Small intestine (tissue), 16 donors: ENCODE results near the gene ASB12. TPM values are rescaled to one million over a fixed set of nuclear protein-coding genes. Genes with fewer than 3 reads are reported as not detected.
"Not testable (repeated sequence)": the region's sequence is repeated elsewhere in the genome, so short reads cannot be mapped to it uniquely, and the experiment has no call there.

Source experiments
- DNase-seq, 2 donors: peaks; one replicate each; pipeline versions ENCODE4 v3.0.0 to v3.0.0-alpha.2; 2013
- FAIRE-seq: peaks from 2 replicates; lab custom pipeline; 2012; peaks lifted over from hg19 to GRCh38; lab: Jason Lieb, UNC
- H3K27ac ChIP-seq, 3 donors: one replicate each; pipeline ENCODE4 v1.5.1; 2013; ENCODE audit warnings: low read length in 2 of 3, mild to moderate bottlenecking in 2 of 3, control low read depth in 1 of 3, inconsistent platforms in 1 of 3, low read depth in 1 of 3, moderate library complexity in 1 of 3
- H3K27me3 ChIP-seq, 3 donors: one replicate each; pipeline ENCODE4 v1.6.1; 2013; ENCODE audit warnings: low read length in 3 of 3, inconsistent platforms in 1 of 3; ENCODE audit not compliant: control insufficient read depth in 3 of 3, insufficient read depth in 3 of 3
- H3K36me3 ChIP-seq, 3 donors: one replicate each; pipeline ENCODE4 v1.6.1; 2013; ENCODE audit warnings: low read length in 3 of 3, inconsistent platforms in 1 of 3, low read depth in 1 of 3, mild to moderate bottlenecking in 1 of 3, moderate library complexity in 1 of 3; ENCODE audit not compliant: control insufficient read depth in 3 of 3, insufficient read depth in 2 of 3
- H3K4me1 ChIP-seq, 3 donors: one replicate each; pipeline ENCODE4 v1.6.1; 2013; ENCODE audit warnings: low read length in 2 of 3, inconsistent platforms in 1 of 3, low read depth in 1 of 3, mild to moderate bottlenecking in 1 of 3, moderate library complexity in 1 of 3; ENCODE audit not compliant: control insufficient read depth in 3 of 3, insufficient read depth in 2 of 3
- H3K4me3 ChIP-seq, 3 donors: one replicate each; pipeline ENCODE4 v1.5.1; 2013; ENCODE audit warnings: low read length in 3 of 3, control low read depth in 1 of 3, inconsistent platforms in 1 of 3, low read depth in 1 of 3, mild to moderate bottlenecking in 1 of 3, moderate library complexity in 1 of 3
- H3K9me3 ChIP-seq, 2 donors: one replicate each; pipeline ENCODE4 v1.6.1; 2013; ENCODE audit warnings: low read depth in 1 of 2, low read length in 1 of 2; ENCODE audit not compliant: control insufficient read depth in 2 of 2, insufficient read depth in 1 of 2
- WGBS, 3 donors: extraction: QIAGEN DNeasy Blood & Tissue Kit; methylation state at CpG; one replicate each; pipeline ENCODE4 v1.1.7; 2013; 5-methylcytosine and 5-hydroxymethylcytosine counted together
- long read RNA-seq, 10 donors: transcript quantifications; one replicate each; lab custom pipeline, GENCODE V29; 2026
- polyA plus RNA-seq, 4 donors: library from polyadenylated mRNA; stranded (reverse) in 3 of 4; unstranded in 1 of 4; fragments of 200-250 nt in 3 of 4; fragments of 120-200 nt in 1 of 4; gene quantifications; one replicate each; pipeline versions ENCODE4 v1.2.1 to v1.2.3, GENCODE V29; 2013
- donor health status: healthy with polysubstance abuse.
- donor health status: control.
- donor health status: control.
- donor health status: Bipolar disorder and iron deficiency.
- donor health status: healthy.

ASB12 gene
- polyA plus RNA-seq, result under 1 TPM in 2 of 4 donors, not detected in 2; 0.18 to 0.53 TPM
- long read RNA-seq, donor 1, result 0 reads
- long read RNA-seq, donor 2, result 0 reads
- long read RNA-seq, donor 3, result 0 reads
- long read RNA-seq, donor 4, result 0 reads
- long read RNA-seq, donor 5, result 0 reads
- long read RNA-seq, donor 6, result 0 reads
- long read RNA-seq, donor 7, result 0 reads
- long read RNA-seq, donor 8, result 0 reads
- long read RNA-seq, donor 9, result 0 reads
- long read RNA-seq, donor 10, result 0 reads

- Histone ChIP-seq H3K27me3 (no peaks in the 10 kb centered on the region), H3K27ac (no peak within 1 kb of the TSS), H3K4me3 (no peak within 1 kb of the TSS), H3K36me3 (no peaks in the 10 kb centered on the region), H3K9me3 (no peaks in the 10 kb centered on the region), H3K4me1 (no peaks in the 10 kb centered on the region)
- WGBS, 3 donors, result 75 to 84% (median 84%) methylated on average over 16 to 17 of the region's 17 CpGs
- FAIRE-seq (no peak), DNase-seq (no peak)
Observed at GRCh38 chrX:64230123-64230970, at the start of gene ASB12. Gene ASB12 (minus strand): TSS chrX:64230607. CDS start chrX:64225650, 4,957 bp downstream.

DNA sequence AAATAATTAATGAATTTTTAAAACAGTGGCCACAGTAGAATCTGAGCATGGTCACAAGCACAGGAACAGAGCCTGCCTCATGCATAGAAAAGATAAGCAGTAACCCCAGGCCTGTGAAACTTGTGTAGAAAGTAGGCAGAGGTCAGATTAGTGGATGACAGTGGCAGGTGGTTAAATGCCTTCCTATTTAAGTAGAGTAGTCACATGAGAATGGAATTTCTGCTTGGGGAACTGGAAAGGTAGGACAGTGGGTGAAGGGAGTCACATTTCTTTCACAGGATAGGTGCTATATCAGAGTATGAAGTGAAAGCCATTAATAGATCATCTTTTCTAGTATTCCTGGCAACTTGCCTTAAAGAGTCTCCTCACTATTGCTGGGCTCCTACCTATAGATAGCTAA lies 34.9 kb upstream of the ASB12 start:
- Histone ChIP-seq H3K36me3 (peaks cover 0 to 2% (median 0%) of the 10 kb centered on the region in 3 donors), H3K4me3 (no peak overlapping the region), H3K4me1 (no peaks in the 10 kb centered on the region), H3K27me3 (no peaks in the 10 kb centered on the region), H3K27ac (no peak overlapping the region), H3K9me3 (no peaks in the 10 kb centered on the region)
- DNase-seq (peak in 1 of 2 donors; percentile 0), FAIRE-seq (no peak)

- 7 to 33% (median 22%) methylated on average over 3 of the region's 3 CpGs for WGBS, 3 donors
- Histone ChIP-seq H3K36me3 (no peaks in the 10 kb centered on the region), H3K4me3 (no peak overlapping the region), H3K27me3 (no peaks in the 10 kb centered on the region), H3K27ac (no peak overlapping the region), H3K4me1 (no peaks in the 10 kb centered on the region), H3K9me3 (no peaks in the 10 kb centered on the region)
- FAIRE-seq (no peak), DNase-seq (peak; percentile 27 to 35)
Observed at GRCh38 chrX:64229154-64229553, 1.3 kb downstream of the ASB12 start.

- DNase-seq (no peak), FAIRE-seq (no peak)
- Histone ChIP-seq H3K4me3 (no peak overlapping the region), H3K9me3 (no peaks in the 10 kb centered on the region), H3K27me3 (no peaks in the 10 kb centered on the region), H3K27ac (no peak overlapping the region), H3K4me1 (no peaks in the 10 kb centered on the region), H3K36me3 (no peaks in the 10 kb centered on the region)
- WGBS, 3 donors, result 90 to 99% (median 97%) methylated on average over 4 of the region's 4 CpGs
Observed at GRCh38 chrX:64218023-64218422, 12.4 kb downstream of the ASB12 start.

DNA sequence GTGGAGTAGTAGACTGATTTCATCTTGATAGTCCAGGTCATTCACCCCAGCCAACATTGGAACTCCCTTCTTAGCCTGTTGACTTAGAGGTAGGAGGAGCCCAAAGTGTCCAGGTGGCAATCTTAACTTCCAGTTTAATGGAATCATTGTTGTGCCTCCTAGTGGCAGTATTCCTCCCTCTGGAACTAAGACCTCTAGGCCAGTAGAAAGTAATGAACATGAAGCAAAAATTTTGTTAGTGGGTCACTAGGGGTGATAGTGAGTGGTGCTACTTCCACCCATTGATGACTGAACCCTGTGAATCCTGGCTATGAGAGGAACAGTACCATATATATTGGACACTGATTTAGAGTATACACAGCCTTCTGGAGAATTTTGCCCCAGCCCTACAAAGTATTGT lies 16.4 kb downstream of the ASB12 start:
- peak in 1 of 2 donors; percentile 30 for DNase-seq
- not testable (repeated sequence) for H3K9me3 ChIP-seq, FAIRE-seq, H3K27ac ChIP-seq, H3K36me3 ChIP-seq, H3K27me3 ChIP-seq, H3K4me1 ChIP-seq, H3K4me3 ChIP-seq

- Histone ChIP-seq H3K9me3 (no peaks in the 10 kb centered on the region), H3K4me1 (peaks cover 0 to 10% (median 0%) of the 10 kb centered on the region in 3 donors), H3K27ac (peak overlapping the region; percentile 89 to 97 (median 94)), H3K4me3 (peak overlapping the region in 2 of 3 donors; percentile 67 to 69), H3K27me3 (no peaks in the 10 kb centered on the region), H3K36me3 (no peaks in the 10 kb centered on the region)
- DNase-seq (no peak), FAIRE-seq (no peak)
- 13 to 58% (median 38%) methylated on average over 5 of the region's 5 CpGs for WGBS, 3 donors
Observed at GRCh38 chrX:64206556-64207162, 23.7 kb downstream of the ASB12 start.

DNA sequence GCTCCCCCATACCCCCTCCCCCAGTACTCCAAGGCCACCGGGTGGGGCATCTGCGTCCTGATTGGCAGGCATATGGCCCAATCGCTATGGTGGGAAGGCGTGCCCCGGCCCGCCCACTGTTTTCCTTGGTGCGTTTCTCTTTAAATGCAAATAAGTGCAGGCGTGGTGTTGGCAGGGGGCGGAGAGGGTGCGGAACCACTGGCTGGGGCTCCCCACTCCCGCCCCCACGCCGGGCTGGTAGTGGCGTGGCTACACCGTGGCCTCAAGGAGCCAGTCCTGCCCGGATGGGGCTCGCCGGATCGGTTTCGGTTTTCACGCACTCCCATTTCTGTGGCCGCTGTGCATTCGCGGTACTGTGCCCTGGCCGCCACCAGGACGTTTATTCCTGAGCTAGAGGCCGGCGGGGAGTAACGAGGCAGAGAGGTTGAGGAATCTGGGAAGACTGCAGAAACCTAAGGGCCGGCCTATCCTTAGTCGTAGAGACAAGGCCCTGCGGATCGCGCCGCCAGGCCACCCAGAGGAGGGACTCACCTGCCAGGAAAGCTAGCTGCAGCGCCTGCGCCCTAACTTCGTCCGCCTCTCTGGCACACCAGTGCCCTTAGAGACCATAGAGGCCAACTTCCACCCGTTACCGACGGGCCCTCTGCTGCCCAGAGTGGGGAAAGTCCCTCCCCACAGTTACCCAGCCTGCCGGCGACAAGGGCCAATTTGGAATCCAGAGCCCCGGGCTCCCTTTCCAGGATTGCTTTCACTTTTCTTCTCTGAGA lies 24.5 kb downstream of the ASB12 start:
- H3K27me3 ChIP-seq, result no peaks in the 10 kb centered on the region
- H3K4me1 ChIP-seq, result peaks cover 0 to 10% (median 0%) of the 10 kb centered on the region in 3 donors
- FAIRE-seq (no peak), DNase-seq (peak; percentile 92 to 93)
- H3K36me3 ChIP-seq, result no peaks in the 10 kb centered on the region
- peak overlapping the region; percentile 57 to 69 (median 67) for H3K4me3 ChIP-seq
- WGBS, 3 donors, result 0 to 29% (median 8%) methylated on average over 23 to 45 of the region's 45 CpGs
- peak overlapping the region; percentile 89 to 97 (median 94) for H3K27ac ChIP-seq
- no peaks in the 10 kb centered on the region for H3K9me3 ChIP-seq

DNA sequence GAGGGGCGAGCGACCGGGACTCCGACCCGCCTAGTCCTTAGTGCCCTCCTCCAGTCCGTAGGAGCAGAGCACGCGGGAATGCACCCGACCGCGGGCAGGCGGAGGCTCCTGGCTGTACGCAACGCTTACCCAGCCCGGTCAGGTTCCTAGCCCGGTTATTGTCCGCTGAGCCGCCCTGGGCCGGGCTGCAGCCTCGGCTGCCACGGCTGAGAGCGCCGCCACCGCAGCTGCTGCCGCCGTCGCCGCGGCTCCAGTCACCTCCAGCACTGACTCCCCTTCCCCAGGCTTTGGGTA lies 25.0 kb downstream of the ASB12 start, which contains the start of gene AMER1:
TSS of gene AMER1 (minus strand) at position 268 of the 294 bp plus-strand sequence. CDS start 12,422 bp downstream, outside the sequence.
- FAIRE-seq (no peak), DNase-seq (no peak)
- peak within 1 kb of the TSS; percentile 89 to 97 (median 94) for H3K27ac ChIP-seq

More for the DNA sequence above, 25.0 kb downstream of the ASB12 start, which contains the start of gene AMER1:
- H3K9me3 ChIP-seq, result no peaks in the 10 kb centered on the region
- peak within 1 kb of the TSS; percentile 57 to 69 (median 67) for H3K4me3 ChIP-seq
- H3K36me3 ChIP-seq, result no peaks in the 10 kb centered on the region
- WGBS, 3 donors, result 0 to 49% (median 10%) methylated on average over 4 to 29 of the region's 29 CpGs
- peaks cover 0 to 10% (median 0%) of the 10 kb centered on the region in 3 donors for H3K4me1 ChIP-seq
- H3K27me3 ChIP-seq, result no peaks in the 10 kb centered on the region
